ENCODE data around the gene SULT1B1. TPM values are rescaled to one million over a fixed set of nuclear protein-coding genes. Genes with fewer than 3 reads are reported as not detected.

The SULT1B1 gene
- total RNA-seq, 1 experiment from 2014 or later, result 0.05 TPM

- POLR2A ChIA-PET, result no interaction called here
- DNase-seq (ENCODE audit: low read depth, low spot score) (no peak), ATAC-seq (no peak)
- in situ Hi-C loops (cut with HindIII; ENCODE audit: low pct_unique_long_range_greater_than_20kb, low sequenced_read_pairs) (no loop called here), intact Hi-C loops (cut with micrococcal nuclease; ENCODE audit: unreplicated experiment) (no loop called here)
- CTCF ChIA-PET, result no interaction called here
- Histone ChIP-seq H3K9me3 (ENCODE audit: control insufficient read depth, insufficient read depth, low read depth, low read length) (no peaks in the 10 kb centered on the region), H3K27ac (ENCODE audit: low read length) (no peak overlapping the region), H3K4me1 (ENCODE audit: control insufficient read depth, insufficient read depth, low read length) (no peaks in the 10 kb centered on the region), H3K4me3 (ENCODE audit: low read depth in 2 of 2, low read length in 2 of 2) (no peak overlapping the region), H3K27me3 (ENCODE audit: control insufficient read depth, insufficient read depth, low read length) (no peaks in the 10 kb centered on the region), H3K36me3 (ENCODE audit: control insufficient read depth, insufficient read depth, low read length) (no peaks in the 10 kb centered on the region)
- no TSS peak for BruUV-seq (replicated peaks)
- TF ChIP-seq POLR2AphosphoS5 (IDR thresholded peaks at IDR 0.05; ENCODE audit: low read depth, low read length) (no peak), SIN3A (IDR thresholded peaks at IDR 0.05; ENCODE audit: borderline replicate concordance, insufficient read depth, low read depth, low read length) (no peak), REST (IDR thresholded peaks at IDR 0.05; ENCODE audit: insufficient read depth in 1 of 2, low read depth in 2 of 2, low read length in 1 of 2) (no peak), TCF7L2 (IDR thresholded peaks at IDR 0.05; ENCODE audit: low read depth, low read length) (no peak), CTCF (IDR thresholded peaks at IDR 0.05) (no peak)
Measured at GRCh38 chr4:69764311-69764710, 3.9 kb upstream of the SULT1B1 start.

- no TSS peak for BruUV-seq (replicated peaks)
- POLR2A ChIA-PET, result no interaction called here
- ATAC-seq, result no peak
- in situ Hi-C loops (cut with HindIII; ENCODE audit: low pct_unique_long_range_greater_than_20kb, low sequenced_read_pairs) (no loop called here), intact Hi-C loops (cut with micrococcal nuclease; ENCODE audit: unreplicated experiment) (no loop called here)
- Histone ChIP-seq H3K4me3 (ENCODE audit: low read depth in 2 of 2, low read length in 2 of 2) (no peak overlapping the region), H3K27ac (ENCODE audit: low read length) (no peak overlapping the region), H3K4me1 (ENCODE audit: control insufficient read depth, insufficient read depth, low read length) (no peaks in the 10 kb centered on the region), H3K27me3 (ENCODE audit: control insufficient read depth, insufficient read depth, low read length) (no peaks in the 10 kb centered on the region), H3K9me3 (ENCODE audit: control insufficient read depth, insufficient read depth, low read depth, low read length) (no peaks in the 10 kb centered on the region), H3K36me3 (ENCODE audit: control insufficient read depth, insufficient read depth, low read length) (no peaks in the 10 kb centered on the region)
- TF ChIP-seq POLR2AphosphoS5 (IDR thresholded peaks at IDR 0.05; ENCODE audit: low read depth, low read length), result no peak
- no peak for TF ChIP-seq TCF7L2 (IDR thresholded peaks at IDR 0.05; ENCODE audit: low read depth, low read length)
- no peak for TF ChIP-seq CTCF (IDR thresholded peaks at IDR 0.05)
- TF ChIP-seq SIN3A (IDR thresholded peaks at IDR 0.05; ENCODE audit: borderline replicate concordance, insufficient read depth, low read depth, low read length), result no peak
- TF ChIP-seq REST (IDR thresholded peaks at IDR 0.05; ENCODE audit: insufficient read depth in 1 of 2, low read depth in 2 of 2, low read length in 1 of 2), result no peak
- DNase-seq (ENCODE audit: low read depth, low spot score), result no peak
- CTCF ChIA-PET, result no interaction called here
Measured at GRCh38 chr4:69763233-69763632, 2.8 kb upstream of the SULT1B1 start.

Data from Panc1 (cell line).